ENCODE results near the gene ZNF710. TPM values are rescaled to one million over a fixed set of nuclear protein-coding genes. Genes with fewer than 3 reads are reported as not detected.

The ZNF710 gene
- total and polyA plus RNA-seq, 2 donors (not counting 3 experiments of a cell fraction or from before 2014, with no cell fraction given) = 8.9 to 32.4 TPM

GRCh38 chr15:90042356-90042755, 41.2 kb downstream of the ZNF710 start:
- intact Hi-C loops (cut with micrococcal nuclease) (no loop called here), dilution Hi-C loops (cut with MboI; ENCODE audit: extremely low pct_ligation_motif_present, low sequenced_read_pairs) (no loop called here)
- H3K9me3 ChIP-seq (replicated peaks; ENCODE audit: control insufficient read depth, insufficient read depth, low read length) = no peaks in the 10 kb centered on the region
- H3K27ac ChIP-seq (ENCODE audit: insufficient read depth, low read depth, low read length) = no peak overlapping the region
- H2AFZ ChIP-seq (ENCODE audit: low read depth, low read length) = no peak overlapping the region
- BruUV-seq (replicated peaks) = no TSS peak
- H3K9me1 ChIP-seq (replicated peaks; ENCODE audit: control insufficient read depth, extremely low read depth, insufficient read depth, low read length) = no peaks in the 10 kb centered on the region
- DNase-seq (ENCODE audit: low read depth, low spot score) (no peak), FAIRE-seq (no peak)
- H3K36me3 ChIP-seq (ENCODE audit: control insufficient read depth in 2 of 2, extremely low read depth in 1 of 2, insufficient read depth in 2 of 2, low read length in 2 of 2) = no peaks in the 10 kb centered on the region
- no peak overlapping the region for H3K4me3 ChIP-seq (replicated peaks in 1 of 3; ENCODE audit: insufficient read depth in 1 of 3, low read depth in 1 of 3, low read length in 3 of 3)
- no peak overlapping the region for H3K4me2 ChIP-seq (ENCODE audit: insufficient read depth, low read length)
- ChIA-PET CTCF (no interaction called here), POLR2A (no interaction called here)
- peaks cover 7% of the 10 kb centered on the region for H3K79me2 ChIP-seq (ENCODE audit: control insufficient read depth, insufficient read depth, low read length)
- TF ChIP-seq FOS (IDR thresholded peaks at IDR 0.05; ENCODE audit: borderline replicate concordance, insufficient read depth, low read length) (no peak), JUN (IDR thresholded peaks at IDR 0.05; ENCODE audit: borderline replicate concordance, insufficient read depth, insufficient read length, low read depth) (no peak), EZH2 (IDR thresholded peaks at IDR 0.05; ENCODE audit: borderline replicate concordance, low read depth, low read length, severe bottlenecking) (no peak), POLR2AphosphoS5 (IDR thresholded peaks at IDR 0.05; ENCODE audit: insufficient read depth, low read depth, low read length) (no peak), GATA2 (IDR thresholded peaks at IDR 0.05; ENCODE audit: insufficient read depth, insufficient read length, low read depth, low read length) (no peak), MAX (IDR thresholded peaks at IDR 0.05; ENCODE audit: insufficient read depth, insufficient read length) (no peak), MYC (IDR thresholded peaks at IDR 0.05; ENCODE audit: low read depth, low read length) (no peak), POLR2A (IDR thresholded peaks at IDR 0.05; ENCODE audit: low read depth, low read length) (no peak)
- TF ChIP-seq, protein P1, sequence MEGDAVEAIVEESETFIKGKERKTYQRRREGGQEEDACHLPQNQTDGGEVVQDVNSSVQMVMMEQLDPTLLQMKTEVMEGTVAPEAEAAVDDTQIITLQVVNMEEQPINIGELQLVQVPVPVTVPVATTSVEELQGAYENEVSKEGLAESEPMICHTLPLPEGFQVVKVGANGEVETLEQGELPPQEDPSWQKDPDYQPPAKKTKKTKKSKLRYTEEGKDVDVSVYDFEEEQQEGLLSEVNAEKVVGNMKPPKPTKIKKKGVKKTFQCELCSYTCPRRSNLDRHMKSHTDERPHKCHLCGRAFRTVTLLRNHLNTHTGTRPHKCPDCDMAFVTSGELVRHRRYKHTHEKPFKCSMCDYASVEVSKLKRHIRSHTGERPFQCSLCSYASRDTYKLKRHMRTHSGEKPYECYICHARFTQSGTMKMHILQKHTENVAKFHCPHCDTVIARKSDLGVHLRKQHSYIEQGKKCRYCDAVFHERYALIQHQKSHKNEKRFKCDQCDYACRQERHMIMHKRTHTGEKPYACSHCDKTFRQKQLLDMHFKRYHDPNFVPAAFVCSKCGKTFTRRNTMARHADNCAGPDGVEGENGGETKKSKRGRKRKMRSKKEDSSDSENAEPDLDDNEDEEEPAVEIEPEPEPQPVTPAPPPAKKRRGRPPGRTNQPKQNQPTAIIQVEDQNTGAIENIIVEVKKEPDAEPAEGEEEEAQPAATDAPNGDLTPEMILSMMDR (IDR thresholded peaks at IDR 0.05; ENCODE audit: extremely low read depth in 1 of 2, insufficient read depth in 1 of 2, low read depth in 1 of 2, low read length in 2 of 2) = no peak
- no peak overlapping the region for H3K9ac ChIP-seq (replicated peaks; ENCODE audit: extremely low read depth, insufficient read depth, low read length)
- H4K20me1 ChIP-seq (replicated peaks; ENCODE audit: control insufficient read depth, extremely low read depth, insufficient read depth, low read length) = no peaks in the 10 kb centered on the region
- H3K4me1 ChIP-seq (ENCODE audit: control insufficient read depth, extremely low read depth, insufficient read depth, low read length) = peaks cover 10% of the 10 kb centered on the region
- no peaks in the 10 kb centered on the region for H3K27me3 ChIP-seq (ENCODE audit: control insufficient read depth in 2 of 2, insufficient read depth in 2 of 2, low read length in 2 of 2)
